A549 (cell line): ENCODE data around the gene ERGIC1. TPM values are rescaled to one million over a fixed set of nuclear protein-coding genes. Genes with fewer than 3 reads are reported as not detected.

Experiments
- ATAC-seq, 2 experiments: fragments of 200-7000 bp in 1 of 2; fragments of >200 bp in 1 of 2; cut with Nextera tagmentation in 1 of 2; cut with Tn5 transposase in 1 of 2; 3 replicates each; pipeline versions ENCODE4 v1.8.0 to v1.9.1; 2018 to 2020; ENCODE audit warnings: mild to moderate bottlenecking in 1 of 2, moderate library complexity in 1 of 2
- CTCF ChIA-PET: fragments of 300-600 bp; sonication (Branson Sonifier 250); formaldehyde crosslinking; extraction: SDS; loops from one replicate; lab custom pipeline; 2021; ENCODE audit warnings: antibody characterized with exemption, inconsistent platforms; lab: Yijun Ruan, JAX
- POLR2A ChIA-PET: fragments of 350-600 bp; formaldehyde crosslinking; extraction: SDS; loops from one replicate; lab custom pipeline; 2021; ENCODE audit warnings: antibody characterized with exemption, inconsistent platforms; lab: Yijun Ruan, JAX
- DNase-seq, 2 experiments: peaks; one replicate each; pipeline versions ENCODE4 v3.0.0 to v3.0.0-alpha.2; 2011 to 2016; ENCODE audit warnings: low read depth in 1 of 2, low spot score in 1 of 2
- FAIRE-seq: peaks from 2 replicates; lab custom pipeline; 2011; peaks lifted over from hg19 to GRCh38; lab: Jason Lieb, UNC
- H3K27ac ChIP-seq, 2 experiments: fragments of >200 bp; sonication (Bioruptor Twin); formaldehyde crosslinking; 3 replicates each; pipeline ENCODE4 v1.5.1; 2016 to 2017
- H3K4me1 ChIP-seq: fragments of >200 bp; sonication (Bioruptor Twin); formaldehyde crosslinking; 3 replicates; pipeline ENCODE4 v1.6.1; 2016
- H3K4me2 ChIP-seq: fragments of >200 bp; sonication (Bioruptor Twin); formaldehyde crosslinking; 3 replicates; pipeline ENCODE4 v1.6.1; 2016
- H3K4me3 ChIP-seq: fragments of >200 bp; sonication (Bioruptor Twin); formaldehyde crosslinking; 3 replicates; pipeline ENCODE4 v1.5.1; 2016
- H3K9me3 ChIP-seq: fragments of >200 bp; sonication (Bioruptor Twin); formaldehyde crosslinking; 3 replicates; pipeline ENCODE4 v1.6.1; 2016
- ATOH8 ChIP-seq: fragments of 250-450 bp; sonication (Bioruptor Pico); IDR thresholded peaks from 2 replicates; pipeline ENCODE4 v1.5.0; 2020; ENCODE audit warnings: low read depth, mild to moderate bottlenecking, moderate library complexity
- BHLHE40 ChIP-seq: IDR thresholded peaks from 2 replicates; pipeline ENCODE4 v1.6.1; 2012; ENCODE audit warnings: low read depth, low read length, inconsistent platforms
- CHD4 ChIP-seq: fragments of 200-600 bp; sonication (generic); IDR thresholded peaks from 2 replicates; pipeline ENCODE4 v1.6.1; 2016; ENCODE audit warnings: antibody characterized with exemption, mild to moderate bottlenecking, borderline replicate concordance
- EHF ChIP-seq: fragments of 250-450 bp; sonication (Bioruptor Pico); IDR thresholded peaks from 2 replicates; pipeline ENCODE4 v1.5.0; 2020; ENCODE audit warnings: mild to moderate bottlenecking
- EHMT2 ChIP-seq: fragments of 200-600 bp; sonication (generic); IDR thresholded peaks from 2 replicates; pipeline ENCODE4 v1.6.1; 2016; ENCODE audit warnings: antibody characterized with exemption, low read depth, mild to moderate bottlenecking, moderate library complexity
- ELK1 ChIP-seq: fragments of 150-350 bp; IDR thresholded peaks from 2 replicates; pipeline ENCODE4 v1.6.1; 2014; ENCODE audit warnings: low read depth, mild to moderate bottlenecking, low read length
- FOXS1 ChIP-seq: fragments of 250-450 bp; sonication (Bioruptor Pico); IDR thresholded peaks from 2 replicates; pipeline ENCODE4 v1.5.0; 2020; ENCODE audit warnings: mild to moderate bottlenecking, moderate library complexity
- HES2 ChIP-seq: fragments of >200 bp; sonication (Bioruptor Twin); formaldehyde crosslinking; IDR thresholded peaks from 2 replicates; pipeline ENCODE4 v1.6.1; 2016
- HOXA7 ChIP-seq: fragments of 250-450 bp; sonication (Bioruptor Pico); IDR thresholded peaks from 2 replicates; pipeline ENCODE4 v1.5.0; 2020; ENCODE audit warnings: mild to moderate bottlenecking, moderate library complexity
- JUNB ChIP-seq: fragments of >200 bp; sonication (Bioruptor Twin); formaldehyde crosslinking; IDR thresholded peaks from 2 replicates; pipeline ENCODE4 v1.6.1; 2016
- PBX3 ChIP-seq: IDR thresholded peaks from 2 replicates; pipeline ENCODE4 v1.6.1; 2012
- PHF8 ChIP-seq: fragments of 200-600 bp; sonication (generic); IDR thresholded peaks from 2 replicates; pipeline ENCODE4 v1.6.1; 2016; ENCODE audit warnings: low read depth, mild to moderate bottlenecking, antibody characterized with exemption, moderate library complexity, borderline replicate concordance
- POLR2AphosphoS2 ChIP-seq: conservative IDR thresholded peaks from 2 replicates; pipeline ENCODE4 v1.6.1; 2012; ENCODE audit warnings: low read length, improper control_type of control experiment, inconsistent platforms
- REST ChIP-seq: fragments of 200-600 bp; sonication (generic); IDR thresholded peaks from 2 replicates; pipeline ENCODE4 v1.6.1; 2016; ENCODE audit warnings: antibody characterized with exemption, mild to moderate bottlenecking, moderate library complexity
- RFX5 ChIP-seq: fragments of 450-650 bp; IDR thresholded peaks from 2 replicates; pipeline ENCODE4 v1.7.1; 2014; ENCODE audit warnings: antibody characterized with exemption, mild to moderate bottlenecking, moderate library complexity
- SREBF2 ChIP-seq: fragments of 450-650 bp; IDR thresholded peaks from 2 replicates; pipeline ENCODE4 v1.6.1; 2014; ENCODE audit warnings: mild to moderate bottlenecking, moderate library complexity
- TFCP2L1 ChIP-seq: fragments of 250-450 bp; sonication (Bioruptor Pico); IDR thresholded peaks from 2 replicates; pipeline ENCODE4 v1.5.0; 2021; ENCODE audit warnings: mild to moderate bottlenecking
- TP53 ChIP-seq: fragments of 250-450 bp; sonication (Bioruptor Pico); IDR thresholded peaks from 2 replicates; pipeline ENCODE4 v1.5.0; 2021; ENCODE audit warnings: mild to moderate bottlenecking, moderate library complexity
- WGBS: methylation state at CpG from one replicate; pipeline ENCODE4 v1.1.6; 2017; ENCODE audit errors: missing lambda C conversion rate; 5-methylcytosine and 5-hydroxymethylcytosine counted together
- polyA plus RNA-seq, 4 experiments: library from polyadenylated mRNA; depleted of rRNA in 3 of 4; stranded (reverse); fragments of >200 nt; fragmentation: RNase III in 1 of 4; extraction: RNeasy Plus Mini Kit Qiagen cat#74134 plus additional on column Dnase treatment in 1 of 4; gene quantifications; 2 replicates in 3 of 4; 3 replicates in 1 of 4; pipeline ENCODE4 v1.2.3, GENCODE V29; 2011 to 2017

ERGIC1 gene
- polyA plus RNA-seq, 2 of the 4 experiments (the other 2 are of a cell fraction), result 176 to 304 TPM

- FAIRE-seq (no peak), ATAC-seq (no peak)
- POLR2A ChIA-PET, result no interaction called here
These were observed 107.0 kb downstream of the ERGIC1 start for GRCh38 chr5:172941067-172941516.

More at GRCh38 chr5:172941067-172941516, 107.0 kb downstream of the ERGIC1 start:
- CTCF ChIA-PET, result interaction anchor here (1.9 to 25.8 kb wide), 7 partner anchors 7 to 231 kb away, joined by 7 to 480 read pairs (median 33); partner anchors contain the start of gene RPL26L1
- H3K4me3 ChIP-seq, result no peak overlapping the region
- no peaks in the 10 kb centered on the region for H3K9me3 ChIP-seq
- peaks cover 19% of the 10 kb centered on the region for H3K4me1 ChIP-seq
- no peak overlapping the region for H3K4me2 ChIP-seq
- 62% methylated on average over 4 of the region's 4 CpGs for WGBS
- DNase-seq, result no peak
- no peak for TF ChIP-seq JUNB
- no peak for TF ChIP-seq POLR2AphosphoS2
- TF ChIP-seq CHD4, result no peak
- no peak for TF ChIP-seq FOXS1 (CRISPR knock-in tag)
- no peak for TF ChIP-seq ATOH8 (CRISPR knock-in tag)
- TF ChIP-seq PBX3, result no peak
- no peak for TF ChIP-seq SREBF2
- no peak for TF ChIP-seq ELK1
- no peak for TF ChIP-seq EHF (CRISPR knock-in tag)
- no peak for TF ChIP-seq REST
- no peak for TF ChIP-seq BHLHE40
- TF ChIP-seq RFX5, result no peak
- no peak for TF ChIP-seq TFCP2L1
- no peak for TF ChIP-seq HOXA7
- no peak for TF ChIP-seq PHF8
- no peak for TF ChIP-seq EHMT2
- no peak for TF ChIP-seq HES2
- no peak for TF ChIP-seq TP53 (CRISPR knock-in tag)
- peak overlapping the region; percentile 10 to 70; a peak in 4 of 6 replicates for H3K27ac ChIP-seq
